PC-3 (cell line): ENCODE results near the gene ITK.

Source experiments
- CTCF ChIP-seq: fragments of 300-600 bp; sonication (generic); conservative IDR thresholded peaks from 2 replicates; pipeline ENCODE4 v1.5.1; 2017; ENCODE audit warnings: antibody characterized with exemption, low read depth, mild to moderate bottlenecking, low read length
- EZH2 ChIP-seq: fragments of 300-600 bp; sonication (generic); IDR thresholded peaks from one replicate; pipeline ENCODE4 v1.6.1; 2017; ENCODE audit warnings: antibody characterized with exemption, mild to moderate bottlenecking, low read length; ENCODE audit not compliant: unreplicated experiment
- EZH2phosphoT487 ChIP-seq: fragments of 300-600 bp; sonication (generic); IDR thresholded peaks from 2 replicates; pipeline ENCODE4 v1.6.1; 2018; ENCODE audit warnings: mild to moderate bottlenecking, antibody characterized with exemption, low read length, borderline replicate concordance

- TF ChIP-seq CTCF (no peak), EZH2phosphoT487 (no peak), EZH2 (no peak)
Measured at GRCh38 chr5:157168286-157168685, 12.4 kb upstream of the ITK start.
